Upper lobe of right lung (tissue), 1 donor: ENCODE measurements around the gene ACSF2. TPM values are rescaled to one million over a fixed set of nuclear protein-coding genes. Genes with fewer than 3 reads are reported as not detected.
A peak's percentile ranks its signal among the peaks of the same experiment; 100 is the strongest.

ENCODE experiments used
- ATAC-seq: fragments of 200-7000 bp; cut with Tn5 transposase; one replicate; pipeline ENCODE4 v1.9.1; 2020; ENCODE audit warnings: mild to moderate bottlenecking, moderate library complexity
- DNase-seq: peaks from one replicate; pipeline ENCODE4 v3.0.0-alpha.2; 2020
- H3K27ac ChIP-seq: fragments of 200-600 bp; one replicate; pipeline ENCODE4 v1.8.0; 2022
- H3K27me3 ChIP-seq: fragments of 200-600 bp; one replicate; pipeline ENCODE4 v1.8.0; 2022; ENCODE audit warnings: mild to moderate bottlenecking
- H3K36me3 ChIP-seq: fragments of 200-600 bp; one replicate; pipeline ENCODE4 v1.8.0; 2022
- H3K4me1 ChIP-seq: fragments of 200-600 bp; one replicate; pipeline ENCODE4 v1.8.0; 2022
- H3K4me3 ChIP-seq: fragments of 200-600 bp; one replicate; pipeline ENCODE4 v1.8.0; 2022; ENCODE audit warnings: mild to moderate bottlenecking
- H3K9me3 ChIP-seq: fragments of 200-600 bp; one replicate; pipeline ENCODE4 v1.8.0; 2022
- intact Hi-C: fragments of 100-400 bp; cut with DNase I; formaldehyde crosslinking; loops from one replicate; pipeline ENCODE4 v1.11.0; 2022
- total RNA-seq: library from RNA; stranded (reverse); fragmentation: NEBNext Ultra II Directional; extraction: Animal tissue kit (Norgen Biotek cat#: 25700); gene quantifications from one replicate; pipeline ENCODE4 v1.2.1, GENCODE V29; 2021
- TF ChIP-seq, protein P1 (sequence below): fragments of 200-600 bp; IDR thresholded peaks from one replicate; pipeline ENCODE4 v1.8.0; 2022; ENCODE audit warnings: antibody characterized with exemption
- donor health status: DM: no; HTN: yes; CAD: no; lungs with severe emphysema.

ACSF2 gene
- total RNA-seq, 1 donor from 2014 or later: 73.9 TPM

DNA sequence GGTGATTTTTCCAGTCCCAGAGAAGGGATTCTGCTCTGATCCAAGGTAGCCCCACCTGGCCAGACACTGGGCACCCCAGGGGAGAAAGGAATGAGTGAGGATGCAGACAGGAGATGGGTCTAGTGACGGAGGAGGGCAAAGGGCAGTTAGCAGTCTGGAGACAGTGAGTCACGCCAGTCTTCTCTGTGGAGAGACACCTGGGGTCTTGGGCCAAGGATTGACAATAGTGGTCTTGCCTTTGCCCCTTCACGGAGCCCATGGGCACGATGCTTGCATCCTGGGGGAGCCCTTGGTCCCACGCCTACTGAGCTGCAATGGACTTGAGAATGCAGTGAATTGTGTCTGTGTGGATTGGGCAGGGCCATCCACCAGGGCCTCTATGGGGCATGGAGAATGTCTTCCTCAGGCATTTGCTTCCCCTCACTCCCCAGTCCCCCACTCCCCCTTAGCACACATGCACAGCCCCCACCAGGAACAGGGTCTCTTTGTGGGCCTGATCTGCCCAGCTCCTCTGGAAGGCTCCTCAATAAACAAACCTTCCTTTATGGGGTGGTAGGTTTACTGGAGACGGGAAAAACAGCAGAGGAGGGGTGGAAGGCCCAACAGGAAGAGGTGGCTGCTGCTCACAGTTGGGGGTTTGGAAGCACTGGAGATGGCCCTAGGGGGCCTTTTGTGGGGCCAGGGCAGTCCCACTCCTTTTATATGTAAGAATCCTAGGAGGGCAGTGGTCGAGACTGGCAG, 41.3 kb downstream of the ACSF2 start:
- Histone ChIP-seq H3K36me3 (peaks cover 13% of the 10 kb centered on the region), H3K9me3 (no peaks in the 10 kb centered on the region), H3K27ac (no peak overlapping the region), H3K27me3 (peaks cover 12% of the 10 kb centered on the region), H3K4me1 (peaks cover 6% of the 10 kb centered on the region), H3K4me3 (no peak overlapping the region)
- intact Hi-C loops: no loop called here
- TF ChIP-seq, protein P1, sequence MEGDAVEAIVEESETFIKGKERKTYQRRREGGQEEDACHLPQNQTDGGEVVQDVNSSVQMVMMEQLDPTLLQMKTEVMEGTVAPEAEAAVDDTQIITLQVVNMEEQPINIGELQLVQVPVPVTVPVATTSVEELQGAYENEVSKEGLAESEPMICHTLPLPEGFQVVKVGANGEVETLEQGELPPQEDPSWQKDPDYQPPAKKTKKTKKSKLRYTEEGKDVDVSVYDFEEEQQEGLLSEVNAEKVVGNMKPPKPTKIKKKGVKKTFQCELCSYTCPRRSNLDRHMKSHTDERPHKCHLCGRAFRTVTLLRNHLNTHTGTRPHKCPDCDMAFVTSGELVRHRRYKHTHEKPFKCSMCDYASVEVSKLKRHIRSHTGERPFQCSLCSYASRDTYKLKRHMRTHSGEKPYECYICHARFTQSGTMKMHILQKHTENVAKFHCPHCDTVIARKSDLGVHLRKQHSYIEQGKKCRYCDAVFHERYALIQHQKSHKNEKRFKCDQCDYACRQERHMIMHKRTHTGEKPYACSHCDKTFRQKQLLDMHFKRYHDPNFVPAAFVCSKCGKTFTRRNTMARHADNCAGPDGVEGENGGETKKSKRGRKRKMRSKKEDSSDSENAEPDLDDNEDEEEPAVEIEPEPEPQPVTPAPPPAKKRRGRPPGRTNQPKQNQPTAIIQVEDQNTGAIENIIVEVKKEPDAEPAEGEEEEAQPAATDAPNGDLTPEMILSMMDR: no peak
- no peak for ATAC-seq
- DNase-seq: no peak

DNA sequence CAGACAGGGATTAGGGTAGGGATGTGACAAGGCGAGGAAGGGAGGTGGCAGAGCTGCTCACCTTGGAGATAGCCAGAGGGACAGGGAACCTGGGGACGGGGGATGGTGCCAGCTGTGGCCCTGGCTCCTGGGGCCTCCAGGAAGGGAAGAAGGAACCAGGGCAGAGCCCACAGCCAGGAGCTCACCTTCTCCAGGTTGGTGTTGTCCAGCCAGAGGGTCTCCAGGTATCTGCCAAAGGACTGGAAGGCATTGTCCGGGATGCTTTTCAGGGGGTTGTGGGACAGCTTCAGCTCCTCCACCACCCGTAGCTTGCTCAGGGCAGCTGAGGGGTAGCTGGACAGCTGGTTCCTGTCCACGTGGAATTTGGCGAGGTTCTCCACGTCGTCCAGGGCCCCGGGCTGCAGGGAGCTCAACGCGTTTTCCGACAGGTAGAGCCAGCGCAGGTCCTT, 41.9 kb downstream of the ACSF2 start:
- DNase-seq: no peak
- no peak overlapping the region for H3K27ac ChIP-seq
- TF ChIP-seq, protein P1: no peak
- H3K9me3 ChIP-seq: no peaks in the 10 kb centered on the region
- peaks cover 6% of the 10 kb centered on the region for H3K4me1 ChIP-seq
- H3K4me3 ChIP-seq: no peak overlapping the region
- peaks cover 7% of the 10 kb centered on the region for H3K36me3 ChIP-seq
- H3K27me3 ChIP-seq: peaks cover 12% of the 10 kb centered on the region
- intact Hi-C loops: no loop called here
- no peak for ATAC-seq

DNA sequence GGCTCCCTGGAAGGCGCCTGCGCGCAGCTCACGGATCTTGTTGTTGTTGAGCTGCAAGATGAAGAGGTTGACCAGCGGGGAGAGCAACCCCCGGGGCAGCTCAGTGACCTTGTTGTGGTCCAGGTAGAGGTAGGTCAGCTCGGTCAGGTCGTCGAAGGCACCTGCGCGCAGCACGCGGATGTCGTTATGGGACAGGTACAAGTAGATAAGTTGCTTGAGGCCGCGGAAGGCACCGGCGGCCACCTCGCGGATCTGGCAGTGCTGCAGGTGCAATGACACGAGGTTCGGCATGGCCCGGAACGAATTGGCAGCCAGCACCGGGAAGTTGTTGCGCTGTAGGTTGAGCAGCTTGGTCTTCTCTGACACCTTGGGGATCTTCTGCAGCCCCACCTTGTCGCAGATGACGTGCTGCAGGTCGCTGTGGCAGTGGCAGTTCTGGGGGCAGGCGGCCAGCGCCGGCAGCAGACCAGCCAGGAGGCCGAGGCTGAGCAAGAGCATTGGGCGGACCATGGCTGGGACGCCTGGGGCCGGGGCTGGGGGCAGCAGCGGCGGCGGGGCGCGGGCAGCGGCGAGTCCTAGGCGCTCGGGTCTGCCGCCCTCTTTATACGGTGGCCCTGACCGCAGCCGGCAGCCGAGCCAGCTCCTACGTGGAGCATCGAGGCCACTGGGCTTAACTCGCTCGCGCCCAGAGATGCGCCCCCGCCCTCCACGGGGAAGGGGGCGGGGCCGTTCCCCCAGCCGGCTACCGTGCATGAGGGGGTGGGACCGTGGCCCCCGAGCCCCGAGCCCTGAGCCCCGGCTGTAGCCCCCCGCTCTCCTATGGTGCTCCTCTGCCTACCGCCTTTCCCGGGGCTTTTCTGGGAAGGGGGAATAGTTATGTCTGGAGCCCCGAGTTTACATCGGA, 42.5 kb downstream of the ACSF2 start, which contains the start of gene CHAD:
TSS of gene CHAD (minus strand) at position 577 of the 904 bp plus-strand sequence. CDS start at position 510, 67 bp downstream.
- Histone ChIP-seq H3K27me3 (peaks cover 12% of the 10 kb centered on the region), H3K4me1 (peaks cover 6% of the 10 kb centered on the region), H3K36me3 (peaks cover 5% of the 10 kb centered on the region), H3K9me3 (no peaks in the 10 kb centered on the region), H3K4me3 (peak within 1 kb of the TSS; percentile 14), H3K27ac (no peak within 1 kb of the TSS)
- no peak for ATAC-seq
- intact Hi-C loops: no loop called here
- DNase-seq: no peak
- TF ChIP-seq, protein P1: no peak

DNA sequence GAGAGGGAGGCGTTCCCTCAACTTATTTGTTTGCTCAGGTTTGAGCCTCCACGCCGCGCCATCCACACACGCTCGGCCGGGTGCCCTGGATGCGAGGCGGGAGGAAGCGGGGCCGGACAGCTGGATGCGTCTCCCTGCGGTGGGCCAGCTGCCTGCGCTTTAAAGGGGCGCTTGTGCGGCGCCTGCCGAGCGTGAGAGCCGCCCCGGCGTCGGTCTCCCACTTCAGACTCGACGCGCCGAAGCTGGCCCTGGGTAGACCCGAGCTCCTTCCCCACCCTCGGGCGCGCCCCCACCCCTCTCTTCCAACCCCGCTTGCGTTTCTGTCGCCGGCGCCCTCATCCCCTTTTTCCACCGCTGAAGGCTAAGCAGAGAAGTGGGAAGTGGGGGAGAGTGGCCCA, 43.2 kb downstream of the ACSF2 start:
- TF ChIP-seq, protein P1: no peak
- Histone ChIP-seq H3K36me3 (peaks cover 5% of the 10 kb centered on the region), H3K4me1 (peaks cover 6% of the 10 kb centered on the region), H3K27ac (no peak overlapping the region), H3K27me3 (peaks cover 12% of the 10 kb centered on the region), H3K9me3 (no peaks in the 10 kb centered on the region), H3K4me3 (peak overlapping the region; percentile 14)
- intact Hi-C loops: no loop called here
- no peak for ATAC-seq
- DNase-seq: no peak

DNA sequence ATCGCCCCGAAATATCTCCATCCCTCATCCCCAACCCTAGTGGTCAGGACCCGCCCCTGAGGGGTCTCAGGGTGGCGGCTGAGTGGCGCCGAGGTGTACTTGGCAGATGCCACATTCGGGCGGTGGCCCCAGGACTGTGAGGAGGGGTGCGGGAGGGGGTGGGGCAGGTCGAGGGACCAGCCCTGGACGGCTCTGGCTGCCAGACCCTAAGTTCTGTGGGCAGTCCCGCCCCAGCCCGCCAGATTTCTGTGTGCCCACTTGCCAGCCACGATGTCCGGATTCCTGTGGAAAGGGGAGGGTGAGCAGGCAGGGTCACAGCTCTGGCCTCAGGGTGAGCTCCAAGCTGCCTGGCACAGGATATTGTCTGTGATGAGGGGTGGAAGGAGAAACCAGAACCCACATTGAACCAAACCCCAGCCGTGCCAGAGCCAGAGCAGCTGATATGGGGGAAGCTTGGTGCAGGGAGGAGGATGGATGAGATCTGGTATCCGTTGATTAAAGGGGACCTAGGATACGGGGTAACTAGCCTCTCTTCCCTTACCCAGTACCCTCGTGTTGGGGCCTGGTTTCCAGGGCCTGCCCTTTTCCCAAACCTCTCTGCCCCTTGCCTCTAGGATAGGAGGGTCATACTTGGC, 43.8 kb downstream of the ACSF2 start:
- Histone ChIP-seq H3K4me1 (peaks cover 6% of the 10 kb centered on the region), H3K36me3 (peaks cover 5% of the 10 kb centered on the region), H3K9me3 (no peaks in the 10 kb centered on the region), H3K4me3 (no peak overlapping the region), H3K27ac (no peak overlapping the region), H3K27me3 (peaks cover 12% of the 10 kb centered on the region)
- TF ChIP-seq, protein P1: no peak
- no peak for ATAC-seq
- no peak for DNase-seq
- intact Hi-C loops: no loop called here
